Astrocyte of the cerebellum (primary cell): ENCODE results near the gene RASL10A.

Experiments used
- DNase-seq: peaks from one replicate; pipeline ENCODE4 v3.0.0-alpha.2; 2011; ENCODE audit warnings: low read depth
- H3K4me3 ChIP-seq: 2 replicates; pipeline ENCODE4 v1.5.1; 2011; ENCODE audit warnings: mild to moderate bottlenecking, low read depth, low read length, moderate library complexity
- CTCF ChIP-seq: IDR thresholded peaks from 2 replicates; pipeline ENCODE4 v1.5.1; 2012; ENCODE audit warnings: low read length, low read depth, moderate library complexity, mild to moderate bottlenecking; ENCODE audit errors: missing control alignments
- in situ Hi-C: cut with HindIII; loops from 2 replicates; pipeline ENCODE4 v1.10.0; 2017; ENCODE audit warnings: low sequenced_read_pairs

Gene RASL10A

GRCh38 chr22:29328566-29329500 is 13.3 kb upstream of the RASL10A start:
- no peak overlapping the region for H3K4me3 ChIP-seq
- in situ Hi-C loops = no loop called here

GRCh38 chr22:29328055-29328454 is 12.6 kb upstream of the RASL10A start:
- in situ Hi-C loops = no loop called here
- no peak overlapping the region for H3K4me3 ChIP-seq
- TF ChIP-seq CTCF = no peak
- no peak for DNase-seq

More at GRCh38 chr22:29328566-29329500, 13.3 kb upstream of the RASL10A start:
- no peak for TF ChIP-seq CTCF
- no peak for DNase-seq

- H3K4me3 ChIP-seq = no peak overlapping the region
- TF ChIP-seq CTCF = no peak
- in situ Hi-C loops = no loop called here
- DNase-seq = no peak
Measured at GRCh38 chr22:29327089-29327764, 11.7 kb upstream of the RASL10A start.

GRCh38 chr22:29326481-29326880 is 11.0 kb upstream of the RASL10A start:
- H3K4me3 ChIP-seq = no peak overlapping the region
- in situ Hi-C loops = no loop called here

GRCh38 chr22:29325785-29326315 is 10.4 kb upstream of the RASL10A start:
- H3K4me3 ChIP-seq = no peak overlapping the region
- TF ChIP-seq CTCF = no peak
- in situ Hi-C loops = no loop called here
- no peak for DNase-seq

More at GRCh38 chr22:29326481-29326880, 11.0 kb upstream of the RASL10A start:
- no peak for DNase-seq
- TF ChIP-seq CTCF = no peak

- in situ Hi-C loops = no loop called here
- no peak overlapping the region for H3K4me3 ChIP-seq
- TF ChIP-seq CTCF = no peak
- no peak for DNase-seq
Measured at GRCh38 chr22:29325356-29325755, 9.9 kb upstream of the RASL10A start.
